NCI-H146 treated with DMSO at 0.1 percent for 48 hours (cell line): Measurements from ENCODE around the gene TGFB3.
"Not testable (repeated sequence)": the region's sequence is repeated elsewhere in the genome, so short reads cannot be mapped to it uniquely, and the experiment has no call there.

Source experiments
- DNase-seq: peaks from one replicate; lab custom pipeline; 2025; ENCODE audit not compliant: unreplicated experiment; lab: John Stamatoyannopoulos, UW

TGFB3 gene

GRCh38 chr14:75961662-75962061 lies 20.1 kb downstream of the TGFB3 start:
- DNase-seq = no peak

DNA sequence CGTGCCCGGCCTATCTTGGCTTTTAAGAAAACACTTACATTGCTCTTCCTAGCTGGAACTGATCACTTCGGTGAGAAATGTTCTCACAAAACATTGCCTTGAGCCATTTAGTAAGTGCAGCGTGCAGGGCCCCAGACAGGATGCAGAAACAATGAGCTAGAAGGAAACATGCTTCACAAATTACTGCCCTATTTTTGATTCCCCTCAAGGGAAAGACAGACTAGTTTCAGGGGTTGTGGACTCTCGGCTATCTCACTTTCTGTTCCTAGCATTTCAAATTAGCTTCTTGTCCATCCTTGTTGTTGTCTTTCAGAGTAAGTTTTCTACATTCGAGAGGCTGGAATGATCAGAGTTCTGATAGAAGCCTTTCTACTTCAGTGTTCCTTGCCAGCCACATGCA lies 21.6 kb downstream of the TGFB3 start:
- no peak for DNase-seq

DNA sequence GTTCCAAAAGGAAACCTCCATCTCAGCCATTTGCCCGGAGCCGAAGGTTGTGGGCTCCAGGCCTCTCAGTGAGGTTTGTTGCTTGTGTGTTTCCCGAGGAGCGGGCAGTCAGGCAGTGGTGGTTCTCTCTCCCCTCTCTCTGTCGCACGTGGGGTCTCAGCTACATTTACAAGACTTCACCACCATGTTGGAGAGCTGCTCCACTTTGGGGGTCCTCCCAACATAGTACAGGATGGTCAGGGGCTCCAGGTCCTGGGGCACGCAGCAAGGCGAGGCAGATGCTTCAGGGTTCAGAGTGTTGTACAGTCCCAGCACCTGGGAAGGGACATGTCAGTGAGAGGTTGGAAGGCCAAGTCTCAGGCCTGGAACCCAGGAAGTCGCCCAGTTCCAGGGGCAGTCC lies 22.8 kb downstream of the TGFB3 start:
- DNase-seq = no peak

GRCh38 chr14:75952489-75952888 lies 29.3 kb downstream of the TGFB3 start:
- DNase-seq = no peak

DNA sequence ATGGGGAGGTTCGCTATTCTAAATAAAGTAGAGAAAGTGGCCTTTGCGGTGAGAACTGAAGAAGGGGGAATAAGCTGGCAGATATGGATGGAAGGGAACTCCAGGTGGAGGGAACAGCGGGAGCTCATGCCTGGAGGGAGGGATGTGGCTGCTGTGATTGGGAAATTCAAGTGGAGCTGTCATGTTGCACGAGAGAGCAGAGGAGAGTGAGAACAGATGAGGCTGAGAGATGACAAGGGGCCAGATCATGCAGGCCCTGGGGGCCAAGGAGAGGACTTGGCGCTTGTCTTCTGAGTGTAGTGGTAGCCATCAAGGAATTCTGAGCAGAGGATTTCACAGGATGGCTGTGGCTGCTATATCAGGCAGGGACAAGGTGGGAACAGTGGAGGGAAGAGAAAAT lies 35.0 kb downstream of the TGFB3 start:
- DNase-seq = no peak

- no peak for DNase-seq
Measured at GRCh38 chr14:75944607-75945241, 37.1 kb downstream of the TGFB3 start.

- no peak for DNase-seq
Measured at GRCh38 chr14:75941030-75941429, 40.8 kb downstream of the TGFB3 start.

DNA sequence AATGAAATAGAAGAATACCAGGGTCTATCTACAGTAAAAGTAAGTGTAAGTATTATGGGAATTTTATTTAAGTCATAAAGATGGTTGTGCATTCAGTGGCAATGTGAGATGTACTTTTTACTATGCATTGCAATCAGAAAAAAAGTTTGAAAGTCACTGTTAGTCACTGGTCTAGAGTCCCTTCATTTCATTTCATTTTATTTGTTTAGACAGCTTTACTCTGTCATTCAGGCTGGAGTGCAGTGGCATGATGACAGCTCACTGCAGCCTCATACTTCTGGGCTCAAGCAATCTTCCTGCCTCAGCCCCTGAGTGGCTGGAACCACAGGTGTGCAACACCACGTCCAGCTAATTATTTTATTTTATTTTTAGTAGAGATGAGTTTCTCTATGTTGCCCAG lies 42.6 kb downstream of the TGFB3 start:
- no peak for DNase-seq

- peak; percentile 68 for DNase-seq
Measured at GRCh38 chr14:75934998-75935628, 46.7 kb downstream of the TGFB3 start.

DNA sequence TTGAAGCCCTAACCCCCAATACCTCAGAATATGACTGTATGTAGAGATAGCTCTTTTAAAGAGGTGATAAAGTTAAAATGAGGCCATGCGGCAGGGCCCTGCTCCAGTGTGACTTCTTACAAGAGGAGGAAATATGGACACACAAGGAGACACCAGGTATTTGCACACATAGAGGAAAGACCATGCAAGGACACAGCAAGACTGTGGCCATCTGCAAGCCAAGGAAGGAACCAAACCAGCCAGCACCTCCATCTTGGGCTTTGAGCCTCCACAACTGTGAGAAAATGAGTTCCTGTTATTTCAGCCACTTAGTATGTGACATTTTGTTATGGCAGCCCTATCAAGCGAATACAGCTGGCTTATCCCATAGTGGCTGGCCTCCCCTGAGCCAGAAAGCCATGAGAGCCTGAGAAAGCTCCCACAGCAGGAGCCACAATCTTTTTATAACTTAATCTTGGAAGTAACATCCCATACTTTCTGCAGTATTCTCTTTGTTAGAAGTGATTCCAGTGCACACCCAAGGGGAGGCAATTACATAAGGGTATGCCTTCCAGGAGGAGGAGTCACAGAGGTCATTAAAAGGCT lies 48.0 kb downstream of the TGFB3 start:
- DNase-seq = no peak

- DNase-seq = no peak
Measured at GRCh38 chr14:75928690-75929181, 53.1 kb downstream of the TGFB3 start.

GRCh38 chr14:75927564-75928087 lies 54.2 kb downstream of the TGFB3 start:
- DNase-seq = no peak

DNA sequence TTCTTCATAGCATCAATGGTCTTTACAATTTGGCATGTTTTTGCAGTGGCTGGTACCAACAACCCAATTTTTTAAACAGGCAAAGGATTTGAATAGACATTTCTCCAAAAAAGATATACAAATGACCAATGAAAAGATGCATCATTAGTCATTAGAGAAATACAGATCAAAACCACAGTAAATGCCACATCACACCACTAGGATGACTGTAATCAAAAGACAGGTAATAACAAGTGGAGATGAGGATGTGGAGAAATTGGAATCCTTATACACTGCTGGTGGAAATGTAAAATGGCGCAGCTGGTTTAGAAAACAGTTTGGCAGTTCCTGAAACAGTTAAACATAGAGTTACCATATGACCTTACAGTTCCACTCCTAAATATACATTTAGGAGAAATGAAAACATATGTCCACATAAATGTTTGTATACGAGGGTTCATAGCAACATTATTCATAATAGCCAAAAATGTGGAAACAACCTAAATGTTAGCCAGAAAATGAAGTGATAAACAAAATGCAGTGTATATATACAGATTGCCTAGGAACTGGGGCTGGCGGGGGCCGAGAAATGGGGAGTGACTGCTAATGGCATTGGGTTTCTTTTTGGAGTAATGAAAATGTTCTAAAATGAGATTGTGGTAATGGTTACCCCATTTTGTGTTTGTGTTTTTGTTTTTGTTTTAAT lies 55.2 kb downstream of the TGFB3 start:
- DNase-seq = no peak

GRCh38 chr14:75925141-75925840 lies 56.5 kb downstream of the TGFB3 start:
- not testable (repeated sequence) for DNase-seq

- DNase-seq = not testable (repeated sequence)
Measured at GRCh38 chr14:75920421-75920820, 61.4 kb downstream of the TGFB3 start.

GRCh38 chr14:75917946-75918335 lies 63.9 kb downstream of the TGFB3 start:
- DNase-seq = no peak

DNA sequence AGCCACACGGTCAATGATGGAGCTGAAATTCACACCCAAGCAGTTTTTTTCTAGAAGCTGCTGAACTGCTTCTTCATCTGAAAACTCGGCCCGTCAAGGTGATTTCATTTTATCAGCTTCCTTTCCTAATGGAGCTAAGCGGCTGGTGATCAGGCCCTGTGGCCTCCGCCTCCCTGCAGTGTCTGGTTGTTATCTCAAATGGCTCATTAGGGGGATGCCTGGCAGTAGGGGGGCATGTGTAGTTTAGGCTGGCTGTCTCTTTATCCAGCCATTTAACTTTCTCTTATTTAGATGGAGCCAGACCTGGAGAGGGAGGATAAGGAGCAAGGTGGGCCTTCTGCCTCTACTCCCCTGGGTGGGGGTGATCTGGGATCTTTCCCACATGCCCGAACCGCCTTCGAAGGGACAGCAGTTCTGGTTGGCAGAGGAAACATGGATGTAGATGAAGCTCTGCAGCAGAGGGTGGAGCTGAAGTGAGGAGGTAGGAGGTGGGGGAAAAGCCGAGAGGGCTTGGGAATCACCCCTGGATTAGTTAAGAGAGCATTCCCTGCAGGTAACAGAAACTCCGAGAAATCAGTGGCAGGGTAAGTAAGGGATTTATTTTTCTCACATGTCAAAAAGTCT lies 64.4 kb downstream of the TGFB3 start:
- no peak for DNase-seq

- no peak for DNase-seq
Measured at GRCh38 chr14:75915045-75915444, 66.8 kb downstream of the TGFB3 start.

GRCh38 chr14:75913183-75913582 lies 68.6 kb downstream of the TGFB3 start:
- no peak for DNase-seq

DNA sequence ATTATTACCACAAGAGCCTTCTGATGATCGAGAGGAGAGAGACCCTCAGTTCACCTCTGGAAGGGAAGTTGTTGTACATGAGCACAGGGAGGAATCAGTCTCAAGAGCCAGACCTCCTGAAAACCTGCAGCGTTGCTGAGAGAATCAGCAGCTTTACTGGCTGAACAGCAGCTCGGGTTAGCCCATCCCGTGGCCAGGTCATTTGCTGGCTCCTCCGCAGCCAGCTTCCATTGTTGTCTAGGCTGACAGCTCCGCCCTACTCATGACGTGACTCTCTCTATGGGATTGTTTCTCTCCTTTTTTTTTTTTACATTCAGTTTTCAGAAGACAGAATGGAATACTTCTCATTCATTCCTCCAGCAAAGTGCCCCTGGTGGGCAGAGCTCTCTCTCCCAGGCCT lies 69.9 kb downstream of the TGFB3 start:
- DNase-seq = no peak

- no peak for DNase-seq
Measured at GRCh38 chr14:75910048-75910447, 71.7 kb downstream of the TGFB3 start.
